Measurements from ENCODE around the gene HILPDA. TPM values are rescaled to one million over a fixed set of nuclear protein-coding genes. Genes with fewer than 3 reads are reported as not detected.

The HILPDA gene
- total and polyA plus RNA-seq, 10 of the 15 experiments (the other 5 are each of a cell fraction or from before 2014, with no cell fraction given), result 12.0 to 232 (median 26.4) TPM

DNA sequence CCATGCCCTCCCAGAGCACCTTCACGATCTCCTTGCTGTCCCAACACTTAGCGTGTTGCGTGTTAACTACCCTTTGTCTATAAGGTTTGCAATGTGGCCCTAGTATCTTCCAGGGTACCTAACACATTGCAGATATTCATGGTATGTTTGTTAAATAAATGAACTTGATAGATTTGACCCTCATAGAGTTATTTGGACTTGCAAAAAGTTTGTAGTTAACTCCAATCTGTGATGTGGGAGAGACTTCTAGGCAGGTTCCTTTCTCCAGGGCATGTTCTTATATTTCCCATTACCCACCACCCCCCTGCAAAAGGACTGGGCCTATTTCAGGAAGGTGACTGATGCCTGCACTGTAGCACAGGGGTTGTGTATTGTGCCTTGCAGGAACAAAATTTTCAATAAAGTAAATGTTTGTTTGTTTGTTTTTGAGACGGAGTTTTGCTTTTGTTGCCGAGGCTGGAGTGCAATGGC lies 612 bp downstream of the HILPDA start:
- Histone ChIP-seq H3K4me1 (ENCODE audit: control insufficient read depth, insufficient read depth, low read length) (peaks cover 29% of the 10 kb centered on the region), H4K20me1 (ENCODE audit: control insufficient read depth, insufficient read depth) (no peaks in the 10 kb centered on the region), H3K4me2 (ENCODE audit: control insufficient read depth, insufficient read depth) (peak overlapping the region; percentile 93), H2AFZ (ENCODE audit: control insufficient read depth, low read depth, low read length) (peak overlapping the region; percentile 64), H3K27ac (ENCODE audit: control insufficient read depth, insufficient read depth) (peak overlapping the region; percentile 84), H3K9me3 (replicated peaks; ENCODE audit: control insufficient read depth, insufficient read depth, low read length) (no peaks in the 10 kb centered on the region), H3K36me3 (ENCODE audit: control insufficient read depth in 2 of 2, insufficient read depth in 2 of 2, low read length in 1 of 2) (peaks cover 0 to 4% of the 10 kb centered on the region in 2 experiments; a peak in 1 of 4 replicates), H3K4me3 (peak overlapping the region; percentile 78), H3K27me3 (replicated peaks in 1 of 2; ENCODE audit: control insufficient read depth in 2 of 2, insufficient read depth in 2 of 2, low read length in 1 of 2) (no peaks in the 10 kb centered on the region), H3K79me2 (ENCODE audit: control insufficient read depth, insufficient read depth, low read length) (peaks cover 50% of the 10 kb centered on the region), H3K9ac (ENCODE audit: control insufficient read depth, insufficient read depth, low read length) (peak overlapping the region; percentile 80)
- POLR2A ChIA-PET, result interaction anchor here (0.8 to 4.8 kb wide), 4 partner anchors 11 to 564 kb away, joined by 3 to 52 read pairs (median 5); no protein-coding TSS in a partner anchor
- peak; percentile 21 for ATAC-seq
- no peak for DNase-seq (ENCODE audit: low read depth, low spot score)
- WGBS (ENCODE audit: insufficient coverage, insufficient replicate concordance, low lambda C conversion rate, missing lambda C conversion rate), result 5% methylated on average over 5 of the region's 5 CpGs
- FAIRE-seq, result no peak
- intact Hi-C loops (cut with micrococcal nuclease; ENCODE audit: unreplicated experiment) (loop anchor here (10.0 kb wide), 1 partner anchor 429 kb away; no protein-coding TSS in a partner anchor), in situ Hi-C loops (cut with MboI) (no loop called here)
- RAD21 ChIA-PET (ENCODE audit: unreplicated experiment), result interaction anchor here (3.2 kb wide), 1 partner anchor 28 kb away, joined by 28 read pairs; no protein-coding TSS in a partner anchor
- no TSS peak for BruUV-seq (replicated peaks)
- CTCF ChIA-PET, result interaction anchor here (2.1 to 11.3 kb wide), 2 partner anchors 22 to 29 kb away, joined by 7 to 227 read pairs; no protein-coding TSS in a partner anchor
- SMC1A ChIA-PET (ENCODE audit: uncharacterized antibody, unreplicated experiment), result interaction anchor here (1.5 kb wide), 1 partner anchor 15 kb away, joined by 4 read pairs; no protein-coding TSS in a partner anchor
- TF ChIP-seq, protein P1, sequence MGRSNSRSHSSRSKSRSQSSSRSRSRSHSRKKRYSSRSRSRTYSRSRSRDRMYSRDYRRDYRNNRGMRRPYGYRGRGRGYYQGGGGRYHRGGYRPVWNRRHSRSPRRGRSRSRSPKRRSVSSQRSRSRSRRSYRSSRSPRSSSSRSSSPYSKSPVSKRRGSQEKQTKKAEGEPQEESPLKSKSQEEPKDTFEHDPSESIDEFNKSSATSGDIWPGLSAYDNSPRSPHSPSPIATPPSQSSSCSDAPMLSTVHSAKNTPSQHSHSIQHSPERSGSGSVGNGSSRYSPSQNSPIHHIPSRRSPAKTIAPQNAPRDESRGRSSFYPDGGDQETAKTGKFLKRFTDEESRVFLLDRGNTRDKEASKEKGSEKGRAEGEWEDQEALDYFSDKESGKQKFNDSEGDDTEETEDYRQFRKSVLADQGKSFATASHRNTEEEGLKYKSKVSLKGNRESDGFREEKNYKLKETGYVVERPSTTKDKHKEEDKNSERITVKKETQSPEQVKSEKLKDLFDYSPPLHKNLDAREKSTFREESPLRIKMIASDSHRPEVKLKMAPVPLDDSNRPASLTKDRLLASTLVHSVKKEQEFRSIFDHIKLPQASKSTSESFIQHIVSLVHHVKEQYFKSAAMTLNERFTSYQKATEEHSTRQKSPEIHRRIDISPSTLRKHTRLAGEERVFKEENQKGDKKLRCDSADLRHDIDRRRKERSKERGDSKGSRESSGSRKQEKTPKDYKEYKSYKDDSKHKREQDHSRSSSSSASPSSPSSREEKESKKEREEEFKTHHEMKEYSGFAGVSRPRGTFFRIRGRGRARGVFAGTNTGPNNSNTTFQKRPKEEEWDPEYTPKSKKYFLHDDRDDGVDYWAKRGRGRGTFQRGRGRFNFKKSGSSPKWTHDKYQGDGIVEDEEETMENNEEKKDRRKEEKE (IDR thresholded peaks at IDR 0.05), result no peak
- no peak for TF ChIP-seq CBFB (IDR thresholded peaks at IDR 0.05; ENCODE audit: low read depth)
- TF ChIP-seq, protein P2, sequence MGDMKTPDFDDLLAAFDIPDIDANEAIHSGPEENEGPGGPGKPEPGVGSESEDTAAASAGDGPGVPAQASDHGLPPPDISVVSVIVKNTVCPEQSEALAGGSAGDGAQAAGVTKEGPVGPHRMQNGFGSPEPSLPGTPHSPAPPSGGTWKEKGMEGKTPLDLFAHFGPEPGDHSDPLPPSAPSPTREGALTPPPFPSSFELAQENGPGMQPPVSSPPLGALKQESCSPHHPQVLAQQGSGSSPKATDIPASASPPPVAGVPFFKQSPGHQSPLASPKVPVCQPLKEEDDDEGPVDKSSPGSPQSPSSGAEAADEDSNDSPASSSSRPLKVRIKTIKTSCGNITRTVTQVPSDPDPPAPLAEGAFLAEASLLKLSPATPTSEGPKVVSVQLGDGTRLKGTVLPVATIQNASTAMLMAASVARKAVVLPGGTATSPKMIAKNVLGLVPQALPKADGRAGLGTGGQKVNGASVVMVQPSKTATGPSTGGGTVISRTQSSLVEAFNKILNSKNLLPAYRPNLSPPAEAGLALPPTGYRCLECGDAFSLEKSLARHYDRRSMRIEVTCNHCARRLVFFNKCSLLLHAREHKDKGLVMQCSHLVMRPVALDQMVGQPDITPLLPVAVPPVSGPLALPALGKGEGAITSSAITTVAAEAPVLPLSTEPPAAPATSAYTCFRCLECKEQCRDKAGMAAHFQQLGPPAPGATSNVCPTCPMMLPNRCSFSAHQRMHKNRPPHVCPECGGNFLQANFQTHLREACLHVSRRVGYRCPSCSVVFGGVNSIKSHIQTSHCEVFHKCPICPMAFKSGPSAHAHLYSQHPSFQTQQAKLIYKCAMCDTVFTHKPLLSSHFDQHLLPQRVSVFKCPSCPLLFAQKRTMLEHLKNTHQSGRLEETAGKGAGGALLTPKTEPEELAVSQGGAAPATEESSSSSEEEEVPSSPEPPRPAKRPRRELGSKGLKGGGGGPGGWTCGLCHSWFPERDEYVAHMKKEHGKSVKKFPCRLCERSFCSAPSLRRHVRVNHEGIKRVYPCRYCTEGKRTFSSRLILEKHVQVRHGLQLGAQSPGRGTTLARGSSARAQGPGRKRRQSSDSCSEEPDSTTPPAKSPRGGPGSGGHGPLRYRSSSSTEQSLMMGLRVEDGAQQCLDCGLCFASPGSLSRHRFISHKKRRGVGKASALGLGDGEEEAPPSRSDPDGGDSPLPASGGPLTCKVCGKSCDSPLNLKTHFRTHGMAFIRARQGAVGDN (IDR thresholded peaks at IDR 0.05), result no peak
- TF ChIP-seq, protein P3, sequence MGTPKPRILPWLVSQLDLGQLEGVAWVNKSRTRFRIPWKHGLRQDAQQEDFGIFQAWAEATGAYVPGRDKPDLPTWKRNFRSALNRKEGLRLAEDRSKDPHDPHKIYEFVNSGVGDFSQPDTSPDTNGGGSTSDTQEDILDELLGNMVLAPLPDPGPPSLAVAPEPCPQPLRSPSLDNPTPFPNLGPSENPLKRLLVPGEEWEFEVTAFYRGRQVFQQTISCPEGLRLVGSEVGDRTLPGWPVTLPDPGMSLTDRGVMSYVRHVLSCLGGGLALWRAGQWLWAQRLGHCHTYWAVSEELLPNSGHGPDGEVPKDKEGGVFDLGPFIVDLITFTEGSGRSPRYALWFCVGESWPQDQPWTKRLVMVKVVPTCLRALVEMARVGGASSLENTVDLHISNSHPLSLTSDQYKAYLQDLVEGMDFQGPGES (IDR thresholded peaks at IDR 0.05), result no peak
- no peak for TF ChIP-seq MTA3 (IDR thresholded peaks at IDR 0.05; ENCODE audit: borderline replicate concordance, low read length)
- TF ChIP-seq, protein P4, sequence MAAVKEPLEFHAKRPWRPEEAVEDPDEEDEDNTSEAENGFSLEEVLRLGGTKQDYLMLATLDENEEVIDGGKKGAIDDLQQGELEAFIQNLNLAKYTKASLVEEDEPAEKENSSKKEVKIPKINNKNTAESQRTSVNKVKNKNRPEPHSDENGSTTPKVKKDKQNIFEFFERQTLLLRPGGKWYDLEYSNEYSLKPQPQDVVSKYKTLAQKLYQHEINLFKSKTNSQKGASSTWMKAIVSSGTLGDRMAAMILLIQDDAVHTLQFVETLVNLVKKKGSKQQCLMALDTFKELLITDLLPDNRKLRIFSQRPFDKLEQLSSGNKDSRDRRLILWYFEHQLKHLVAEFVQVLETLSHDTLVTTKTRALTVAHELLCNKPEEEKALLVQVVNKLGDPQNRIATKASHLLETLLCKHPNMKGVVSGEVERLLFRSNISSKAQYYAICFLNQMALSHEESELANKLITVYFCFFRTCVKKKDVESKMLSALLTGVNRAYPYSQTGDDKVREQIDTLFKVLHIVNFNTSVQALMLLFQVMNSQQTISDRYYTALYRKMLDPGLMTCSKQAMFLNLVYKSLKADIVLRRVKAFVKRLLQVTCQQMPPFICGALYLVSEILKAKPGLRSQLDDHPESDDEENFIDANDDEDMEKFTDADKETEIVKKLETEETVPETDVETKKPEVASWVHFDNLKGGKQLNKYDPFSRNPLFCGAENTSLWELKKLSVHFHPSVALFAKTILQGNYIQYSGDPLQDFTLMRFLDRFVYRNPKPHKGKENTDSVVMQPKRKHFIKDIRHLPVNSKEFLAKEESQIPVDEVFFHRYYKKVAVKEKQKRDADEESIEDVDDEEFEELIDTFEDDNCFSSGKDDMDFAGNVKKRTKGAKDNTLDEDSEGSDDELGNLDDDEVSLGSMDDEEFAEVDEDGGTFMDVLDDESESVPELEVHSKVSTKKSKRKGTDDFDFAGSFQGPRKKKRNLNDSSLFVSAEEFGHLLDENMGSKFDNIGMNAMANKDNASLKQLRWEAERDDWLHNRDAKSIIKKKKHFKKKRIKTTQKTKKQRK (IDR thresholded peaks at IDR 0.05; ENCODE audit: low read depth, low read length), result no peak

All from GM12878 (cell line).